Dermis microvascular lymphatic vessel endothelial cell (primary cell): ENCODE results near the gene FCGR2B. TPM values are rescaled to one million over a fixed set of nuclear protein-coding genes. Genes with fewer than 3 reads are reported as not detected.
A peak's percentile ranks its signal among the peaks of the same experiment; 100 is the strongest.
"Not testable (repeated sequence)": the region's sequence is repeated elsewhere in the genome, so short reads cannot be mapped to it uniquely, and the experiment has no call there.

Source experiments
- DNase-seq, 2 donors: peaks; one replicate each; pipeline versions ENCODE4 v3.0.0 to v3.0.0-alpha.2; 2010; ENCODE audit warnings: low read depth in 2 of 2
- total RNA-seq: library from RNA; depleted of rRNA; stranded (reverse); fragments of >200 nt; gene quantifications from 2 replicates; pipeline ENCODE4 v1.2.1, GENCODE V29; 2014

Gene FCGR2B
- total RNA-seq, 1 donor from 2014 or later = not detected

DNA sequence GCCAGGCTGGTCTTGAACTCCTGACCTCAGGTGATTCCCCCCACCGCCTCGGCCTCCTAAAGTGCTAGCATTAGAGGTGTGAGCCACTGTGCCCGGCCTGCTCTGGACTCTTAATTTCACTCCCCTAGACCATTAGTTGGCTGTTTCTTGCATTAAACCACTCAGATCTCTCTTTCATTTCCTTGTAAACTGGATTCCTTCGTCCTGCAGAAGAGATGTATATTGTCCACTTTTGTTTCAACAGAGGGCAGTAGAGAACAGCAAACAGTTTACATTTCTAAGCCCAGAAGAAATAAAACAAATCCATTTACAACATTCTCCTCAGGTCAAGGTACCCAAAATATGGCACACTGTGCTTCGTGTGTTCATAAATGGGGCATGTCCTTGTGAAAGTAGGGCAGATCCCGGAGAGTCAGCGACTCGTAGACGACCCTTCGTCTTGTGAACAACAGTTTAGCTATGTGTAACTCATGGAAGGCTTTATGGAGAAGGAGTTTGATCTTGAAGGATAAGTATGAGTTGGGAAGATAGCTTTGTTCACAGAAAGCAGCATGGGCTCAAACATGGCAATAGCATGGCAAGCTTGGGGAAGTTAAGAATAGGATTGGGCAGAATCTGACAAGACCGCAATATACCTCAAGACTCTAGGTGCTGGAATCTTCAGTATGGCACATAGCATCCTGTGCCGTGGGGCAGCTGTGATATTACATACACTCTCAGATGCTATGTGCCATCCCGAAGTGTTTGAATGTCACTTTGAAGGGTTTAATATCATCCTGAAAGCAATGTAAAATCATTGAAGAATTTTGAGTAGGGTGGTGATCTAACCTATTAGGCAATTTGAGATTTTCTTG is 15.2 kb upstream of the FCGR2B start:
- DNase-seq = peak in 1 of 2 donors; percentile 25

DNA sequence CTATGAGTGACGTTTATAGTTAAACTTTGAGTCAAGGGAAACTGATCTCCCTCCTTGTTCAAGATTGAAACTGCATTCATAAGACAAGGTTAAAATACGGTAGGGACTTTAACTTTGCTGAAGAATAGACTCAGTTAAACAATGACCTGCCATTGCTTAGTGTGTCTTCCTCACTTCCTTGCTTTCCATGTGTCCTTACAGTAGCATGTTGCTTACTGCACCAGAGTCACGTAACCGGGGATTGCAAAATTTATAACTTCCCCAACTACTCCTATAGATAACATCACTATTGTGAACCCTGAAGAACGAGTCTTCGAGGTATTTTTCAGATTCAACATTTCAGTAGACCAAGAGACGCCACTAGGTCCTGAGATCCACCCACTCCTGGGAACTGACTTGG is 9.4 kb upstream of the FCGR2B start:
- DNase-seq = not testable (repeated sequence)

DNA sequence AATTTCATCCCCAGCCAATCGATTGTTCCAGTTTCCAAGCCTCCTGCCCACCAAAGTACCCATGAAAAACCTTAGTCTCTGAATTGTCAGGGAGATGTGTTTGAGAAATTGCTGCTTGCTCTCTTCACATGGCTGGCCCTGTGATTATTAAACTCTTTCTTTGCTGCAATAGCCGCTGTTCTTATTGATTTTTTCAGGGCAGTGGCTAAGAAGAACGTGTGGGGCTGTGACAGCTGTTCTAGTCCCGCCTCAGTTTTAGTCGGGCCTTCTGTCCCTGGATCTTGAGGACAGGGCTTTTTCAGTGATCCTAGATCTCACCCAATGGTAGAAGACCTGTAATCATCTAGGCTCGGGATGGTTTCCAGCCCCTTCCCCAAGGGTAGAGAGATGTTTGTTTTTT is 9.0 kb upstream of the FCGR2B start:
- DNase-seq = not testable (repeated sequence)

DNA sequence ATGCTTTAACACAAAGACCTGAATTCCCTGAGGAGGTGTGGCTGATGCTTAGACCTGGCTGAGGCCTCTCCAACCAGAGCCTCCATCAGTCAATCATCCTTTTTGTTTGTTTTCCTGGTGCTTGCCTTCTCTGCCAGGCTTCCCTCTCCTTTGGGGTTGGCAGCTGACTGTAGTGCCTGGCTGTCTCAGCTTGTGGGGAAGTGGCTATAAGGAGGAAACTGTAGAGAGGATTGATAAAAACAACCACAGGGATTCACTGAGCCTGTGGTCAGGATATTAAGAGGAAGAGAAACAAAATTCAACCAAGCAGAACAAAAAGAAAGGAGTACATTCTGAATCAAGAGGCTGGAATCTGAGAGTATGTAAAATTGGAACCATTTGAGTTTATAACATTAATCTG is 4.4 kb upstream of the FCGR2B start:
- not testable (repeated sequence) for DNase-seq

DNA sequence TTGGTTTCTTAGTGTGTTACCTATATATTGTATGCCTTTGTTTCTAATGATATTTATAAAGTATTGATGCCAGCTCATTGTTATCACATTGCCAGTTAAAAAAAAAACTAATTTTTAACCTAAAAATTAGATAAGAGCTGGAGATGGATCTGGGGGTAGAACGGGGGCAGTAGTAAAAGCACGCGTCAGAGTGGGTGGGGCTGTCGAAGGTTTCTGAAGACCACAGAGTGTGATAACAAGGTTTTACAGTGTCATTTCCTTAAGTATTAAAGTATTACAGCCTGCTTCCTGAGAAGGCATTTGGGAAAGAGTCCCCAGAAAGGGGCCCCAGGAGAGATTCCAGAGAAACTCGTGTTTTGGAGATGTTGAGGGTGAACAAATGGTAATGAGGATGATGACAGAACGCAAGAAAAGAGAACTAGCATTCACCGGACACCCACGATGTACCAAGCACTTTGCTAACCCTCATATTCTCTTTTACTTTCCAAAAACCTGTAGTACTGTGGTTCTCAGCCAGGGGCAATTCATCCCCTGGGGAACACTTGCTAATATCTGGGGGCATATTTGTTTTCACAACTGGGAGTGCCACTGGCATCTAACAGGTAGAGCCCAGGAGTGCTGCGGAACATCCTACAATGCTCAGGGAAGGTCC is 1.2 kb upstream of the FCGR2B start:
- not testable (repeated sequence) for DNase-seq

DNA sequence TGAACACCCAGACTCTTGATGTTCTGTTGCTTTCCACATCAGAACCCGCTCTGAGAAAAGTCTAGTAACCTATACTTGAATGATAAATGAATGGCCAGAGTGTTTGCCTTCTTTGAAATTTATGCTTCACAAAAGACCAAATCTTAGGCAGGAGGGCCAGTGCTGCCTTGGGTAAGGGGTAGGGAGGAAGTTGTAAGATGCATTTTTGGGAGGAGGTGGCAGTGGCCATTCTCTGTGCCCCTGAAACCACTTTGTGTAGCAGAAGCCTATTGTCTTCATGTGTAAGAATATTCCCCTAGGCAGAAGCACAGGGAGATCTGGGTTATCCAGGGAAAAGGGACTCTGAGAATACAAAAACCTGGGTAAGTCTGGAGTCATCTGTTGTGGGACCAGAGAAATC is 626 bp downstream of the FCGR2B start:
- not testable (repeated sequence) for DNase-seq

DNA sequence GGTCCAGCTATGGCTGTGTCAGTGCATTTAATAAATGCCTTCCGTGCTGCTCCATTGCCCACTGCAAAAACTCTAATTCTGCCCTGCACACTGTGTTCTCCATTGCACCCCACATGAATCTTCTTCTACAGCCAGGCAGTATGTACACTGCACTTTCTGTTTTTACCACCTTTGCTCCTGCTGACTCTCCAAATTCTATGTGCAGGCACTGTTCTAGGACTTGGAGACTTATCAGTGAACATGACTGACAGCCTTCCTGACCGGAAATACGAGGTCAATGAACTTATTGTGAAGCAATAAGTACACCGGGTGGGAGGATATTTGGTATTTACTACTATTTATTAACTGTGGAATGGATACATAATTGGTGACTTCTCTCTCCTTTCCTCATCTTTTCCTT is 1.7 kb downstream of the FCGR2B start:
- not testable (repeated sequence) for DNase-seq

DNA sequence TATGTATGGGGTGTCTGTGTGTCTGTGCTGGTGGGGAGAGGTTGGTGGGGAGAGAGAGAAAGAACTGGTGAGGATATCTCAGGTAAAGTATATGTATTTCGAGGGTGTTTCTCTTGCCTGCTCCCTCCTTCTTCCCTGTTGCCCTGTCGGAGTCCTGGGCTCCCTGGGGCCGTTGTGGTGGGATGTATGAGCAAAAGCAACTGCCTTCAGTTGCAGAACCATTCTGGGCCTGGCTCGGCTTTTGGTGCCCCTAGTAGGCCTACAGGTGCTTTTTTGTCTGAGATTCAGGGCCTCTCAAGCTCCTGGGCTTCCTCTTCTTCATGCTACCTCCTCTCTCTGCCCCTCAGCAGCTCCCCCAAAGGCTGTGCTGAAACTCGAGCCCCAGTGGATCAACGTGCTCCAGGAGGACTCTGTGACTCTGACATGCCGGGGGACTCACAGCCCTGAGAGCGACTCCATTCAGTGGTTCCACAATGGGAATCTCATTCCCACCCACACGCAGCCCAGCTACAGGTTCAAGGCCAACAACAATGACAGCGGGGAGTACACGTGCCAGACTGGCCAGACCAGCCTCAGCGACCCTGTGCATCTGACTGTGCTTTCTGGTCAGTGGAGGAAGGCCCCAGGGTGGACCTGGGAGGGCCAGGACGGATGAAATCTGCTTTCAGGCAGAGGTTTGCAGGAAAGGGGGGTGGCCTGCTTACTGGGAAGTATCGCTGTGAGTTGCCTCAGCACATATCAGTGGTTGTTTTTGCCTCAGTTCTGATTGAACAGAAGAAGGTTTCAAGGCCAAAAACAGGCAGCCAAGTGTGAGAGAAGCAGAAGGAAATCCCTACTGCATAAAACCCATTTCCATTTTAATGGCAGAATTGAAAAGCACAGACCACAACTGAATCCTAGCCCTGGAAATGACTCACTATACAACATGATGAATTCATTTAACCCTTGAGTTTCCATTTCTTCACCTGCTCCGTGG is 8.4 kb downstream of the FCGR2B start:
- DNase-seq = peak in 1 of 2 donors; percentile 3

DNA sequence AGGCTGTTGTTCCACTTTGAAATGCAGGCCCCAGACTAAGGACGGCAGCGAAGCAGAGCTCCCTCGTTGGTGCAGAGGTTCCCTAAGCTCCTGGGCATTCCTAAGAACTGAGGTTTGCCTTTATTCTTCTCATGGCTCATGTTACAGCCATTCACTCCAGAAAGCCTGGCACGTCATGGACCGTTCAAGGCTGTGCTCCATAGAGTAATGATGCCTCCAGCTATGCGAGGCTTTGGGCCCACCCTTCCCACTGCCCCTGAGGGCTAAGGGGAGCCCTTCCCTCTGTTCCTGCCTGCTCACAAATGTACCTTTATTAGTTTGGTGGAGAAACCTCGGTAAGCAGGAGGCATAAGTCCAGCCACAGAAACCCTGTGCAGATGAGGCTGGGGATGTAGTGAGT is 10.5 kb downstream of the FCGR2B start:
- DNase-seq = not testable (repeated sequence)

DNA sequence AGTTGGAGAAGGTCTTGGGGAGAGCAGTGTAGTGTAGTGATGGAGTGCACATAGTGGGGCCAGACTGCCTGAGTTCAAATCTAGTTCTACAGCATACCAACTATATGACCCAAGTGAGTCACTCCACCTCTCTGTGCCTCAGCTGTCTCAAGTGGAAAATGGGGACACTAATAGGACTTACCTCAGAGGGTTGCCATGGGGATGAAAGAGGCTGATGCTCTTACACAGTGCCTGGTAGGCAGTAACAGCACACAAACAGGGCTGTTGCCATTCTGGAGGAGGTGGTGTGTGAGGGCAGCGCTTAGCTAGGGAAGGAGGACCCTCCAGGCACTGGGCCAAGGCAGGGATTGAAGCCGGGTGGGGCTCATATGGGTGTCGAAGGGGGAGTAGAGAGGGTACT is 11.5 kb downstream of the FCGR2B start:
- DNase-seq = not testable (repeated sequence)

DNA sequence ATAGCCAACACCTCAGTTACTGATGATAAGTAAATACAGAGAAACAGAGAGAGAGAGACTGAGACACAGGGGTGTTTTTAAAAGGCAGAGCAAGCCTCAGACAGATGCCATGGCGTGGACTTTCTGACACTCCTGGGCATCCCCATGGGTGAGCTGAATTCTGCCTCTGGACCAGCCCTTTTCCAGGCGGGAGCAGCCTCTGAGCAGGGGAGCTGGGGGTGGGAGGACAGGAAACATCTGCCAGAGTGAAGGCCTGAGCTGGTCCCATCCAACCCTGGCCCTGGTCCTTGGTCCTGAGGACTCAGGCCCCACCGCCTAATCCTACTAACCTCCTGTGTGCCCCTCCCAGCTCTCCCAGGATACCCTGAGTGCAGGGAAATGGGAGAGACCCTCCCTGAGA is 12.0 kb downstream of the FCGR2B start:
- DNase-seq = not testable (repeated sequence)

DNA sequence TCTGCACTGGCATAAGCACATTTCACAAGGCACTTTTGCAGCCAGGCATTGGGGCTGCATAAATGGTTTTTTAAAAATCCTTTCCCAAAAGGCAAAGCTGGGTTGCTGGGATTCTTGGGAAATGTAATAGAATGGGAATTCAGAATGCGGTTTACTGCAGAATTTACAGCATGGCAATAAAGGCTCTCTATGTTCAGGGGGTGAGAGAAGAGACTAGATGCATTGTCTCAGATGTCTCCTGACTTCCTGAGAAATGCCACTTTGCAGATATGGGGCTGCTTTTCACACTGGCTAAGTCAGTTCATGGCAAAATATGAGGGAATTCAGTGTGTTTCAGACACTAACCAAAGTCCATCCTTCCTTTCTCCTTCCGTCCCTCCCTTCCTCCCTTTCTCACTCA is 13.5 kb downstream of the FCGR2B start:
- DNase-seq = no peak

DNA sequence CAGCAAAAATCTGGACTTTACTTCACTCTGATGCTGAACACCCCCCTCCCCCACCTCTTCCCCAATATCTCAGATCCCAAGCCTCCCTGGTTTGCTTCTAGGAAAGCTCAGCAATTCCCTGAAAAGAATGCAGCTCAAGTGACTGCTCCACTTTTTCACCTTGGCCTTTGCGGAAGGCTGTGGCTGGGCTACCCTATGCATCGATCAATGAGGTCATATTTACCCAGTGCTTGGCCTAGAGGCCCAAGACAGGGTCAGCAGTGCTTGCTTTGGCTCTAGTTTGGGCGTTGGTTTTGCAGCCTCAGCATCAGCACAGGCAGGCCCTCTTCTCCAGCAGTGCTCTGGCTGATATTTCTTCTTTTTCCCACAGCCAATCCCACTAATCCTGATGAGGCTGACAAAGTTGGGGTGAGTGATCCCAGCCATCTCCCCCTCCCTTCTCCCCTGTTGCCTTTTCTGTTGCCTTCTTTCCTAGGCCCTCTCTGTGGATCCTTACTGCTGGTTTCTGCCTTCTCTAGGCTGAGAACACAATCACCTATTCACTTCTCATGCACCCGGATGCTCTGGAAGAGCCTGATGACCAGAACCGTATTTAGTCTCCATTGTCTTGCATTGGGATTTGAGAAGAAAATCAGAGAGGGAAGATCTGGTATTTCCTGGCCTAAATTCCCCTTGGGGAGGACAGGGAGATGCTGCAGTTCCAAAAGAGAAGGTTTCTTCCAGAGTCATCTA is 14.2 kb downstream of the FCGR2B start:
- DNase-seq = no peak

DNA sequence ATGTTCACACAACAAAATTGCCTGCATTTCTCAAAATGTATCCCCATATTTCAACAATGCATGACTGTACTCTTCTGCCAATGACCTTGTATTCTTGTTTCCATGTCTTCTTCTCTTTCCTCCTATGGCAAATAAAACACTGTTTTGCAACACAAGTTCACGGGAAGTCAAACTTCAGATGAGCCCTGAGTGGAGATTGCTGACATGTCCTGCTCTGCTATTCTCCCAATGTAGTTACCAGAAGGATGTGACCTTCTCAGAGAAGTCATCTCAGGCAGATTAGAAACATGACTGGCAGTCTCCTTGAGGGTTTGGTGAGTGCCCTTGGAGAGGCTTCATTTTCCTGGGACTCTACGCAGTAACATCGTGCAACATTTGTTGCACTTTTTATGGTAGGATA is 15.6 kb downstream of the FCGR2B start:
- DNase-seq = no peak

DNA sequence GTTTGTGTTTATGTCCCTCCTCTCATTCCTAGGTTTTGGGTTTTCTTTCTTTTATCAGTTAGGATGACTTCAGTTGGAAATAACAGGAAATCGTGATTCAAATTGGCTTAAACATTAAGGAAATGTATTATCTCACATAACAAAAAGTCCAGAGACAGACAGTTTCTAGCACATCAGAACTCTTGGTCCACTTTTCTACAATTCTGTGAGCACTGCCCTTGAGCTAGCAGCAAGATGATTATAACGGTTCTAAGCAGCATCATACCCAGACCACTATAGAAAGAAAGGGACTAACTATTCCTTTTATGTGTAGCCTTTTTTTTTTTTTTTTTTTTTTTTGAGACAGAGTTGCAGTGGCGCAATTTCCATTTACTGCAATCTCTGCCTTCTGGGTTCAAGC is 18.9 kb downstream of the FCGR2B start:
- DNase-seq = no peak

DNA sequence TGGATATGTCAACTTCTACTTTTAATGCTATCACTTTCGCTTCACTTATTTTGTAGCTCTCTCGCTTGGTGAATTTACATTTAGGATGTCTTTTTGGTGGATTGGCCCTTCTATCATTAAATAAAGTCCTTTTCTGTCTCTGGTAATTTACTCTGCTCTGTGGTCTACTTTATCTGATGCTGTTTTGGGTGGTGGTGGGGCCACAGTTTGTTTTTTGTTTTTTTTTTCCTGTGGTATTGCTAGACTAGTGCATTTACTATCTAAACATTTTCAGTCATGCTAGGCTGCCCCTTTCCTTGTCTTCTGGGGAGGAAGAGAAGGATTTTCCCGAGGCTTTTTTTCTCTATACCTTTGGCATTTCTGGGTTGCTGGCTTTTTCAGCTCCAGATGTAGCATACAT is 26.0 kb downstream of the FCGR2B start:
- DNase-seq = no peak

DNA sequence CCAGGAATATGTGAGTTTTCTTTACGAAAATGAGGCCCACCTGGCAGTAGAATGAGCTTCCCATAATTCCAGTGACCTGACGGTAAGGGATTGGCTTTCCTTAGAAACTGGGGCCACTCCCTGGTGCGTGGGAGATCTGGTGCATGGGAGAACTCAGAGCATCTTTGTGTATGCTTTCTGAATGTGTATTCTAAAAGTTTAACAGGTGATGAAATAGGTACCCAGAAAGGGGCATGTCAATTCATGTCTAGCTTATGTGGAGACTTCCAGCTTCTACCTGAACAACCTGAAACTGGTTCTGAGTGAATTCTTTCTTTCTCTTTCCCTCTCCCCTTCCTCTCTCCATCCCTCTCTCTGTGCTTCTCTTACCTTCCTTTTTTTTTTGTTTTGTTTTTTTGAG is 28.9 kb downstream of the FCGR2B start:
- no peak for DNase-seq

DNA sequence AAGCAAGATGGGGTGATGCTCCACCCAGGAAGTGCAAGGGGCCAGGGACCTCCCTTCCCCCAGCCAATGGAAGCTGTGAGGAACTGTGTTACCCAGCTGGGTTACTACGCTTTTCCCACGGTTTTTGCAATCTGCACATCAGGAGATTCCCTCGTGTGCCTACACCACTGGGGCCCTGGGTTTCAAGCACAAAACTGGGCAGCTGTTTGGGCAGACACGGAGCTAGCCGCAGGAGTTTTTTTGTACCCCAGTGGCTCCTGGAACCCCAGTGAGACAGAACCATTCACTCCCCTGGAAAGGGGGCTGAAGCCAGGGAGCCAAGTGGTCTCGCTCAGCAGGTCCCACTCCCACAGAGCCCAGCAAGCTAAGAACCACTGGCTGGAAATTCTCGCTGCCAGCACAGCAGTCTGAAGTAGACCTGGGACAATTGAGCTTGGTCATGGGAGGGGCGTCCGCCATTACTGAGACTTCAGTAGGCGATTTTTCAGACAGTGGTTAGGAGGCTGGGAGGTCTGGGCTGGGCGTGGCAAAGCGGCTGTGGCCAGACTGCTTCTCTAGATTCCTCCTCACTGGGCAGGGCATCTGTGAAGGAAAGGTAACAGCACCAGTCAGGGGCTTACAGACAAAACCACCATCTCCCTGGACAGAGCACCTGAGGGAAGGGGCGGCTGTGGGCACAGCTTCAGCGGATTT is 30.2 kb downstream of the FCGR2B start:
- DNase-seq = not testable (repeated sequence)

DNA sequence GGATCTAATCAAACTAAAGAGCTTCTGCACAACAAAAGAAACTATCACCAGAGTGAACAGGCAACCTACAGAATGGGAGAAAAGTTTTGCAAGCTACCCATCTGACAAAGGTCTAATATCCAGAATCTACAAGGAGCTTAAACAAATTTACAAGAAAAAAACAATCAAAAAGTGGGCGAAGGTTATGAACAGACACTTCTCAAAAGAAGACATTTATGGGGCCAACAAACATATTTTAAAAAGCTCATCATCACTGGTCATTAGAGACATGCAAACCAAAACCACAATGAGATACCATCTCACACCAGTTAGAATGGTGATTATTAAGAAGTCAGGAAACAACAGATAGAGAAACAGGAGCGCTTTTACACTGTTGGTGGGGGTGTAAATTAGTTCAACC is 35.4 kb downstream of the FCGR2B start:
- not testable (repeated sequence) for DNase-seq

DNA sequence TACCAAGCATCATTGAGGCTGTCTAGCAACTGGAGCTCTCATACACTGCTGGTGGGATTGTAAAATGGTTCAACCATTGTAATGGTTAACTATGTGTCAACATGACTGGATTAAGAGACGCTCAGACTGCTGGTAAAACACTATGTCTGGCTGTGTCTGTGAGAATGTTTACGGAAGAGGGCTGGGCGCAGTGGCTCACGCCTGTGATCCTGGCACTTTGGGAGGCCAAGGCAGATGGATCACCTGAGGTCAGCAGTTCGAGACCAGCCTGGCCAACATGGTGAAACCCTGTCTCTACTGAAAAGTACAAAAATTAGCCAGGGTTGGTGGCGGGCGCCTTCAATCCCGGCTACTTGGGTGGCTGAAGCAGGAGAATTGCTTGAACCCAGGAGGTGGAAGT is 39.3 kb downstream of the FCGR2B start:
- DNase-seq = no peak
